GM12878 (cell line): ENCODE measurements around the gene RNFT2. TPM values are rescaled to one million over a fixed set of nuclear protein-coding genes. Genes with fewer than 3 reads are reported as not detected.

Experiments used
- ATAC-seq: fragments of 200-7000 bp; cut with Tn5 transposase; 3 replicates; pipeline ENCODE4 v1.9.1; 2020; ENCODE audit warnings: mild to moderate bottlenecking, moderate library complexity
- BruUV-seq: library from RNA; stranded (reverse); fragments of 400-500 nt; replicated peaks from 2 replicates; lab custom pipeline; 2021; lab: Mats Ljungman, UMichigan
- CTCF ChIA-PET: fragments of 300-600 bp; sonication (Branson Sonifier 250); formaldehyde crosslinking; extraction: SDS; loops from one replicate; lab custom pipeline; 2021; ENCODE audit warnings: inconsistent platforms; lab: Yijun Ruan, JAX
- POLR2A ChIA-PET: fragments of 350-600 bp; formaldehyde crosslinking; extraction: SDS; loops from one replicate; lab custom pipeline; 2021; ENCODE audit warnings: inconsistent platforms; lab: Charles Lee
- RAD21 ChIA-PET: fragments of 300-600 bp; sonication (Branson Sonifier 250); formaldehyde crosslinking; loops from one replicate; lab custom pipeline; 2023; ENCODE audit warnings: antibody characterized with exemption; ENCODE audit not compliant: unreplicated experiment; lab: Charles Lee
- SMC1A ChIA-PET: fragments of 300-600 bp; sonication (Branson Sonifier 250); formaldehyde crosslinking; loops from one replicate; lab custom pipeline; 2023; ENCODE audit not compliant: unreplicated experiment, uncharacterized antibody; lab: Charles Lee
- DNase-seq: peaks from one replicate; pipeline ENCODE4 v3.0.0-alpha.2; 2011; ENCODE audit warnings: low read depth, low spot score
- FAIRE-seq: peaks from 3 replicates; lab custom pipeline; 2011; peaks lifted over from hg19 to GRCh38; lab: Jason Lieb, UNC
- H2AFZ ChIP-seq: 2 replicates; pipeline ENCODE4 v1.6.0; 2011; ENCODE audit warnings: low read depth, low read length, control low read depth; ENCODE audit not compliant: control insufficient read depth
- H3K27ac ChIP-seq: 2 replicates; pipeline ENCODE4 v1.5.1; 2011; ENCODE audit warnings: control low read depth; ENCODE audit not compliant: control insufficient read depth, insufficient read depth
- H3K27me3 ChIP-seq, 2 experiments: replicated peaks in 1 of 2; 2 replicates each; pipeline versions ENCODE4 v1.6.0 to v1.6.1; 2011; ENCODE audit warnings: low read length in 1 of 2; ENCODE audit not compliant: control insufficient read depth in 2 of 2, insufficient read depth in 2 of 2
- H3K36me3 ChIP-seq, 2 experiments: 2 replicates each; pipeline ENCODE4 v1.5.1; 2011; ENCODE audit warnings: low read length in 1 of 2; ENCODE audit not compliant: control insufficient read depth in 2 of 2, insufficient read depth in 2 of 2
- H3K4me1 ChIP-seq: 2 replicates; pipeline ENCODE4 v1.6.1; 2011; ENCODE audit warnings: mild to moderate bottlenecking, low read length, moderate library complexity, mixed read lengths; ENCODE audit not compliant: control insufficient read depth, insufficient read depth
- H3K4me2 ChIP-seq: 2 replicates; pipeline ENCODE4 v1.6.0; 2011; ENCODE audit warnings: control low read depth; ENCODE audit not compliant: control insufficient read depth, insufficient read depth
- H3K4me3 ChIP-seq: fragments of 200-600 bp; sonication (generic); 2 replicates; pipeline ENCODE4 v1.5.1; 2016
- H3K79me2 ChIP-seq: 2 replicates; pipeline ENCODE4 v1.6.0; 2011; ENCODE audit warnings: low read length; ENCODE audit not compliant: control insufficient read depth, insufficient read depth
- H3K9ac ChIP-seq: 2 replicates; pipeline ENCODE4 v1.8.0; 2011; ENCODE audit warnings: low read length, control low read depth, mixed read lengths; ENCODE audit not compliant: control insufficient read depth, insufficient read depth
- H3K9me3 ChIP-seq: replicated peaks from 3 replicates; pipeline ENCODE4 v1.5.1; 2011; ENCODE audit warnings: mild to moderate bottlenecking, low read length; ENCODE audit not compliant: control insufficient read depth, insufficient read depth
- H4K20me1 ChIP-seq: 2 replicates; pipeline ENCODE4 v1.6.0; 2011; ENCODE audit not compliant: control insufficient read depth, insufficient read depth
- BACH1 ChIP-seq: fragments of 450-650 bp; IDR thresholded peaks from 2 replicates; pipeline ENCODE4 v1.6.1; 2017; ENCODE audit warnings: mild to moderate bottlenecking, borderline replicate concordance
- CBFB ChIP-seq: IDR thresholded peaks from 2 replicates; pipeline ENCODE4 v1.6.1; 2016; ENCODE audit warnings: antibody characterized with exemption, low read depth
- FOXK2 ChIP-seq: fragments of 450-650 bp; IDR thresholded peaks from 2 replicates; pipeline ENCODE4 v1.6.1; 2017; ENCODE audit warnings: mild to moderate bottlenecking, moderate library complexity
- HCFC1 ChIP-seq: fragments of 150-350 bp; IDR thresholded peaks from 2 replicates; pipeline ENCODE4 v1.6.1; 2014; ENCODE audit warnings: low read length
- SRF ChIP-seq, 2 experiments: IDR thresholded peaks; 2 replicates each; pipeline ENCODE4 v1.6.1; 2011; ENCODE audit warnings: low read depth in 2 of 2, low read length in 2 of 2, mild to moderate bottlenecking in 1 of 2, moderate library complexity in 1 of 2
- TARDBP ChIP-seq: IDR thresholded peaks from 2 replicates; pipeline ENCODE4 v1.6.1; 2016; ENCODE audit warnings: borderline replicate concordance
- WGBS: methylation state at CpG from one replicate; pipeline ENCODE4 v1.1.6; 2016; ENCODE audit warnings: low lambda C conversion rate; ENCODE audit not compliant: insufficient replicate concordance, insufficient coverage; ENCODE audit errors: missing lambda C conversion rate; 5-methylcytosine and 5-hydroxymethylcytosine counted together
- in situ Hi-C: fragments of 300-500 bp; cut with MboI; formaldehyde crosslinking; loops from 9 replicates; pipeline ENCODE4 v1.14.3; 2018; ENCODE audit warnings: mixed read lengths
- intact Hi-C: fragments of 100-400 bp; cut with micrococcal nuclease; formaldehyde crosslinking; loops from one replicate; pipeline ENCODE4 v1.14.2; 2022; ENCODE audit not compliant: unreplicated experiment
- polyA plus RNA-seq, 11 experiments: library from polyadenylated mRNA; depleted of rRNA in 4 of 11; unstranded in 6 of 11; stranded (reverse) in 5 of 11; fragments of >200 nt; fragmentation: Nextera tagmentation in 4 of 11; fragmentation: Illumina TruSeq in 1 of 11; extraction: Ambion mirVana in 4 of 11; extraction: Trizol in 1 of 11; gene quantifications; 1 replicate in 1 of 11; 2 replicates in 10 of 11; pipeline versions ENCODE4 v1.2.1 to v1.2.3, GENCODE V29; 2011 to 2016; ENCODE audit warnings: inconsistent platforms in 2 of 11, missing spikeins in 2 of 11, low read depth in 1 of 11
- total RNA-seq, 4 experiments: library from RNA; depleted of rRNA in 3 of 4; stranded (reverse); fragments of >200 nt in 3 of 4; fragmentation: Illumina TruSeq in 1 of 4; extraction: Trizol in 1 of 4; gene quantifications; 2 replicates each; pipeline versions ENCODE4 v1.2.1 to v1.2.3, GENCODE V29; 2013 to 2021
- TF ChIP-seq, protein P1 (sequence below): IDR thresholded peaks from 2 replicates; pipeline ENCODE4 v1.6.1; 2012; ENCODE audit warnings: mild to moderate bottlenecking, low read depth, low read length

The RNFT2 gene
- total and polyA plus RNA-seq, 10 of the 15 experiments (the other 5 are each of a cell fraction or from before 2014, with no cell fraction given) = 2.5 to 17.3 (median 9.7) TPM

DNA sequence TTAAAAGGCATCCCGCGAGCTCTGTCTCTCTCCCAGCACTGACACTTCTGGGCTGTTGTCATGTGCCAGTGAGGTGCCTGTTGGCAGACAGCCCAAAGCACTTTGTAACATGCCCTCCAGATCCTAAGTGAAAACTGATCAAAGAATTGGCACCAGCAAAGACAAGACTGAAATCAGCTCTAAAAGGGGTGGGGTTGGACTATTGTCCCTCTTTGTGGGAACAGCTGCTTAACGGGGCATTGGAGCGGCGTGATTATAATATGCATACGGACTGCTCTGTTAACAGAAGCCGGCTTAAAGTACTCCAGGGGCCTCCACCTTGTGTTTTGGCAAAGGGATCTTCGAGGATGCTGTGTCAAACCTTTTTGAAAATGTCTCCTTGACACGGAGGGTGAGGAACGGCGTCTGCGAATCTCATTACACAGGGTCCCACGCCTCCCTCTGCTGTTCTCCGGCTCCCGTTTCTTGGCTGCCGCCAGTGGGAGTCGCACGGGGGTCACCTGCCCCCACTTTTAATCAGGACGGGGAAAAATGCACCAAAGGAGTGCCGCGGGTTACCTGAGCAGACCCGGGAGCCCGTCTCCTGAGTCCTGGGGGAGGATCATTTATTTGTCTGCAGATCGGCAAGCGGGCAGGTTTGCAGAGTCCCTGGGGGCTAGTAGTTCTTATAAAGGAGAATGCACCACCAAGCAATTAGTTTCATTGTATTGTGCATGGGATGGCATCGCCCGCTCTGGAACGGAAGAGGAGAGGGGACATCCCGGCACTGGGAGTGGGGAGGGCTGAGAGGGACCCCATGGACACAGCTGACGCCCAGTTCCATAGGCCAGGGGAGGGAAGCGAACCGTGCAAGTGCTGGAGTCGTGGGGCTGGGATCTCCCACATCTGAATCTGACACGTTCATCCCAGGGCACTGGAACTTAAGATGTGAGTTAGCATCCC is 44.6 kb upstream of the RNFT2 start:
- H3K9me3 ChIP-seq = no peaks in the 10 kb centered on the region
- DNase-seq (no peak), FAIRE-seq (no peak), ATAC-seq (no peak)
- H3K27ac ChIP-seq = no peak overlapping the region
- no peaks in the 10 kb centered on the region for H3K36me3 ChIP-seq
- WGBS = 6% methylated on average over 34 of the region's 34 CpGs
- H2AFZ ChIP-seq = no peak overlapping the region
- H3K4me3 ChIP-seq = peak overlapping the region; percentile 38; the same call in 1 of the 2 replicates
- TF ChIP-seq, protein P1, sequence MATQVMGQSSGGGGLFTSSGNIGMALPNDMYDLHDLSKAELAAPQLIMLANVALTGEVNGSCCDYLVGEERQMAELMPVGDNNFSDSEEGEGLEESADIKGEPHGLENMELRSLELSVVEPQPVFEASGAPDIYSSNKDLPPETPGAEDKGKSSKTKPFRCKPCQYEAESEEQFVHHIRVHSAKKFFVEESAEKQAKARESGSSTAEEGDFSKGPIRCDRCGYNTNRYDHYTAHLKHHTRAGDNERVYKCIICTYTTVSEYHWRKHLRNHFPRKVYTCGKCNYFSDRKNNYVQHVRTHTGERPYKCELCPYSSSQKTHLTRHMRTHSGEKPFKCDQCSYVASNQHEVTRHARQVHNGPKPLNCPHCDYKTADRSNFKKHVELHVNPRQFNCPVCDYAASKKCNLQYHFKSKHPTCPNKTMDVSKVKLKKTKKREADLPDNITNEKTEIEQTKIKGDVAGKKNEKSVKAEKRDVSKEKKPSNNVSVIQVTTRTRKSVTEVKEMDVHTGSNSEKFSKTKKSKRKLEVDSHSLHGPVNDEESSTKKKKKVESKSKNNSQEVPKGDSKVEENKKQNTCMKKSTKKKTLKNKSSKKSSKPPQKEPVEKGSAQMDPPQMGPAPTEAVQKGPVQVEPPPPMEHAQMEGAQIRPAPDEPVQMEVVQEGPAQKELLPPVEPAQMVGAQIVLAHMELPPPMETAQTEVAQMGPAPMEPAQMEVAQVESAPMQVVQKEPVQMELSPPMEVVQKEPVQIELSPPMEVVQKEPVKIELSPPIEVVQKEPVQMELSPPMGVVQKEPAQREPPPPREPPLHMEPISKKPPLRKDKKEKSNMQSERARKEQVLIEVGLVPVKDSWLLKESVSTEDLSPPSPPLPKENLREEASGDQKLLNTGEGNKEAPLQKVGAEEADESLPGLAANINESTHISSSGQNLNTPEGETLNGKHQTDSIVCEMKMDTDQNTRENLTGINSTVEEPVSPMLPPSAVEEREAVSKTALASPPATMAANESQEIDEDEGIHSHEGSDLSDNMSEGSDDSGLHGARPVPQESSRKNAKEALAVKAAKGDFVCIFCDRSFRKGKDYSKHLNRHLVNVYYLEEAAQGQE = no peak
- TF ChIP-seq BACH1 = no peak
- TF ChIP-seq FOXK2 = no peak
- TF ChIP-seq CBFB = no peak
- no peak for TF ChIP-seq HCFC1
- TF ChIP-seq TARDBP = no peak
- no peak for TF ChIP-seq SRF (IDR thresholded peaks at IDR 0.05; ENCODE audit: low read depth in 2 of 2, low read length in 2 of 2)
- H4K20me1 ChIP-seq = no peaks in the 10 kb centered on the region
- CTCF ChIA-PET = interaction anchor here (1.1 to 2.4 kb wide), 3 partner anchors 9 to 15 kb away, joined by 3 to 8 read pairs (median 6); no protein-coding TSS in a partner anchor
- in situ Hi-C loops = no loop called here
- POLR2A ChIA-PET = no interaction called here
- peaks cover 13% of the 10 kb centered on the region for H3K4me1 ChIP-seq
- H3K4me2 ChIP-seq = peak overlapping the region; percentile 38; the same call in 1 of the 2 replicates
- BruUV-seq = no TSS peak
- SMC1A ChIA-PET = no interaction called here
- H3K27me3 ChIP-seq = peaks cover 6 to 16% of the 10 kb centered on the region in 2 experiments; a peak in 3 of 4 replicates
- H3K9ac ChIP-seq = no peak overlapping the region
- intact Hi-C loops = no loop called here
- H3K79me2 ChIP-seq = no peaks in the 10 kb centered on the region
- RAD21 ChIA-PET = no interaction called here
